ENCODE measurements around the gene CPSF2.
A peak's percentile ranks its signal among the peaks of the same experiment; 100 is the strongest.

CPSF2 gene

DNA sequence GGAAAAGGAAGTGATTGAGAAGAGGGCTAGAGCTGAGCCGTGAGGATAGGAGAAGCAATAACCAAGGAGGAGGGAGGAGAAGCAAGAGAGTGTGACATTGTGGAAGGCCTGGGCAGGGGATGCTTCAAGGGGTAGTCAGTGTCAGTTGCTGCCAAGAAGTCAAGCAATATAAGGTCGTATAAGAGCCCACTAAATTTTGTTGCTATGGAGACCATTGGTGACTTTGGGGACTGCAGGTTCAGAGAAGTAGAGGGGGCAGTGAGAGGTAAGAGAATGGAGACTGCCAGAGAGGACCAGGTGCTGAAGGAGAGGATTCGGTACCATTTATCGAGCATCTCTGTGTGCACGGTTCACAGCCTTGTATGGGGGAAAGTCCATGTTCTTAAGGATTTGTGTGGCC lies 12.3 kb upstream of the CPSF2 start:
- TF ChIP-seq, protein P1, sequence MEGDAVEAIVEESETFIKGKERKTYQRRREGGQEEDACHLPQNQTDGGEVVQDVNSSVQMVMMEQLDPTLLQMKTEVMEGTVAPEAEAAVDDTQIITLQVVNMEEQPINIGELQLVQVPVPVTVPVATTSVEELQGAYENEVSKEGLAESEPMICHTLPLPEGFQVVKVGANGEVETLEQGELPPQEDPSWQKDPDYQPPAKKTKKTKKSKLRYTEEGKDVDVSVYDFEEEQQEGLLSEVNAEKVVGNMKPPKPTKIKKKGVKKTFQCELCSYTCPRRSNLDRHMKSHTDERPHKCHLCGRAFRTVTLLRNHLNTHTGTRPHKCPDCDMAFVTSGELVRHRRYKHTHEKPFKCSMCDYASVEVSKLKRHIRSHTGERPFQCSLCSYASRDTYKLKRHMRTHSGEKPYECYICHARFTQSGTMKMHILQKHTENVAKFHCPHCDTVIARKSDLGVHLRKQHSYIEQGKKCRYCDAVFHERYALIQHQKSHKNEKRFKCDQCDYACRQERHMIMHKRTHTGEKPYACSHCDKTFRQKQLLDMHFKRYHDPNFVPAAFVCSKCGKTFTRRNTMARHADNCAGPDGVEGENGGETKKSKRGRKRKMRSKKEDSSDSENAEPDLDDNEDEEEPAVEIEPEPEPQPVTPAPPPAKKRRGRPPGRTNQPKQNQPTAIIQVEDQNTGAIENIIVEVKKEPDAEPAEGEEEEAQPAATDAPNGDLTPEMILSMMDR (IDR thresholded peaks at IDR 0.05; ENCODE audit: insufficient read depth, low read length, poor library complexity, severe bottlenecking), result no peak
- no peaks in the 10 kb centered on the region for H3K36me3 ChIP-seq (ENCODE audit: control insufficient read depth, insufficient read depth, low read length)
- no peak for DNase-seq (ENCODE audit: extremely low read depth, insufficient read length)
- H3K27me3 ChIP-seq (replicated peaks; ENCODE audit: control insufficient read depth, insufficient read depth, low read length), result no peaks in the 10 kb centered on the region
- no peak overlapping the region for H3K4me3 ChIP-seq (replicated peaks; ENCODE audit: low read depth, low read length)

DNA sequence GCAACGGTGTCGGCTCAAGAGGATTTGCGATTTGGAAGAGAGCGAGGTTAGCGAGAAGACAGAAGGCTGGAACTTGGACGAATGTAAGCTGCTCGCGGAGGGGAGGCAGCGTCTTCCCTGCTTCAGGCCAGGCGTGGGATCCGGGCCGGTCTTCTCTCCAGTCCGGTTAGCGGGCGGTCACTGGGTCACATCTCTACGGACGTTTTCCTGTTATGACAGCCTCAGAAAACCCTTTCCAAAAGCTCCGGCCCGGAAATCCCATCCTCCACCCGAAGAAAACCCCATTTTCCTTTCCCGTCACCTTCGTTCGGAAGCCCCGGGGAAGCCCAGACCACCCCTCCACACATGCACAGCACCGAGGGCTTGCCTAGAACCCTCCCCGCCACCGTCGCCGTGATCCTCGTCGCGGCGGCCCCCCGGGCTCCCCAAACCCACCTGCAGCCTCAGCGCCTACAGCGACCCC lies 531 bp upstream of the CPSF2 start:
- TF ChIP-seq, protein P1 (IDR thresholded peaks at IDR 0.05; ENCODE audit: insufficient read depth, low read length, poor library complexity, severe bottlenecking), result no peak
- no peak for DNase-seq (ENCODE audit: extremely low read depth, insufficient read length)
- H3K27me3 ChIP-seq (replicated peaks; ENCODE audit: control insufficient read depth, insufficient read depth, low read length), result no peaks in the 10 kb centered on the region
- peaks cover 4% of the 10 kb centered on the region; the same call in 1 of the 2 replicates for H3K36me3 ChIP-seq (ENCODE audit: control insufficient read depth, insufficient read depth, low read length)
- peak overlapping the region; percentile 100 for H3K4me3 ChIP-seq (replicated peaks; ENCODE audit: low read depth, low read length)

DNA sequence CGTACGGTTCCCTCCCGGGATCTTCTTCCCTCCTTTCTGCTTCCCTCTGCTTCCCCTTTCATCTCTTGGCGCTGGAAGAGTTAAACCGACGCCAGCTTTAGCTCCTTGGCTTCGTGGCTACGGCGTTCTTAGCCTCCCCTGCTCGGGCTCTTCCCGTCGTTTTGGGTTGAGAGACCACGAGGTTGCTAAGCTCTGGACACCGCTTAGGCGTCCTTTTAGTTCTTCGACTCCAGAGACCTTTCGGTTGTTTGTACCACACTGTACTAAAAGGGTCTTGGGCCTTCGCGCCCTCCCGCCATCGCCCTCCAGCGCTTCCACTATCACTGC lies 545 bp downstream of the CPSF2 start:
- peaks cover 6% of the 10 kb centered on the region for H3K36me3 ChIP-seq (ENCODE audit: control insufficient read depth, insufficient read depth, low read length)
- TF ChIP-seq, protein P1 (IDR thresholded peaks at IDR 0.05; ENCODE audit: insufficient read depth, low read length, poor library complexity, severe bottlenecking), result no peak
- H3K27me3 ChIP-seq (replicated peaks; ENCODE audit: control insufficient read depth, insufficient read depth, low read length), result no peaks in the 10 kb centered on the region
- peak overlapping the region; percentile 100 for H3K4me3 ChIP-seq (replicated peaks; ENCODE audit: low read depth, low read length)
- no peak for DNase-seq (ENCODE audit: extremely low read depth, insufficient read length)

DNA sequence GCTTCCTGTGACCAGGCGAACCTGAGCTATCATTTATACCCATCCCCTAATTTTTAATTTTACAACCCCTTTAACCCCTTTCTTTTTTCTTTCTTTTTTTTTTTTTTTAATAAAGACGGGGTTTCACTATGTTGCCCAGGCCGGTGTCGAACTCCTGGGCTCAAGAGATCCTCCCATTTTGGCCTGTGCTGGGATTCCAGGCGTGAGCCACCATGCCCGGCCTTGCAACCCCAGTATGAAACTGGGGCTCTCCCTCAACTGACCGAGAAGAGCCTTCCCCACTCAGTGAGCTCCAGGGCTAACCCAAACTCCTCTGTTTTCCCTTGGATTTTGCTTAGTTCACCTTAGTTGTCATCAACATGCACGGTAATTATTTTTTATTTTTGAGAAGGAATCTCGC lies 992 bp downstream of the CPSF2 start:
- DNase-seq (ENCODE audit: extremely low read depth, insufficient read length), result no peak
- Histone ChIP-seq H3K4me3 (replicated peaks; ENCODE audit: low read depth, low read length) (peak overlapping the region; percentile 100), H3K36me3 (ENCODE audit: control insufficient read depth, insufficient read depth, low read length) (peaks cover 6% of the 10 kb centered on the region), H3K27me3 (replicated peaks; ENCODE audit: control insufficient read depth, insufficient read depth, low read length) (no peaks in the 10 kb centered on the region)
- TF ChIP-seq, protein P1 (IDR thresholded peaks at IDR 0.05; ENCODE audit: insufficient read depth, low read length, poor library complexity, severe bottlenecking), result no peak

DNA sequence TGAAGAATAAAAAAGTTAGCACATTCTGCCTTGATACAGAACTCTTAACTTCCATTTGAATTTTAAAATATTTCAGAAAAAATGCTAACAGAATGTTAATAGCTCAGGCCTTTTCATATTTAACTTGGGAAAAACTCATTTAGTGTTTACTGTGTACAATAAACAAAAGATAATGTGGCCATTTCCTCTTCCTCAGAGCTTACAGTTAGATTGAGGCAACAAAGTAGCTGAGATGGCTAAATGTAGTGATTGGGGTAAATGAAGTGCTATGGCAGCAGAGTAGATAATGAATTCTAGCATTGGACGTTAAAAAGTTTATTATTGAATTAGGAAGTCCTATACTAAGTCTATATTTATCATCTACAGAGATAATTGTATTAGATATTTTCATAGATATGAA lies 12.7 kb downstream of the CPSF2 start:
- H3K36me3 ChIP-seq (ENCODE audit: control insufficient read depth, insufficient read depth, low read length), result peaks cover 4% of the 10 kb centered on the region
- DNase-seq (ENCODE audit: extremely low read depth, insufficient read length), result no peak
- TF ChIP-seq, protein P1 (IDR thresholded peaks at IDR 0.05; ENCODE audit: insufficient read depth, low read length, poor library complexity, severe bottlenecking), result no peak
- H3K27me3 ChIP-seq (replicated peaks; ENCODE audit: control insufficient read depth, insufficient read depth, low read length), result no peaks in the 10 kb centered on the region
- no peak overlapping the region for H3K4me3 ChIP-seq (replicated peaks; ENCODE audit: low read depth, low read length)

DNA sequence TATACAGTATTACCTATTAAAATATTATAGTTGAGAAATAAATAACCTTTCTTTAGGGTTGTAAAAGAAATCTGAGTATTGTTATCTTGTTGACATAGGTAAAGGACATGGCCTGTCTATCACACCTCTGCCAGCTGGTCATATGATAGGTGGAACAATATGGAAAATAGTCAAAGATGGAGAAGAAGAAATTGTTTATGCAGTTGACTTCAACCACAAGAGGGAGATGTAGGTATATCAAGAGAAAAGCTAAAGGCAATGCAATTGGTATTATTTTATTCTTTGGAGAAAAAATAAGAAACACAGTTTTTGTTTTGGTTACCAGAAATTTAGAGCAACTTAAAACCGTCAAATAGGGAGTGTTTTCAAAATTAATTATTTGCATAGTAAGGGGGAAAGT lies 13.5 kb downstream of the CPSF2 start:
- Histone ChIP-seq H3K27me3 (replicated peaks; ENCODE audit: control insufficient read depth, insufficient read depth, low read length) (no peaks in the 10 kb centered on the region), H3K36me3 (ENCODE audit: control insufficient read depth, insufficient read depth, low read length) (peaks cover 6% of the 10 kb centered on the region), H3K4me3 (replicated peaks; ENCODE audit: low read depth, low read length) (no peak overlapping the region)
- TF ChIP-seq, protein P1 (IDR thresholded peaks at IDR 0.05; ENCODE audit: insufficient read depth, low read length, poor library complexity, severe bottlenecking), result peak; percentile 40
- DNase-seq (ENCODE audit: extremely low read depth, insufficient read length), result no peak

All from GM06990 (cell line).